Neural cell (in vitro differentiated cells): ENCODE data around the gene SNX14.

Experiments
- EP300 ChIP-seq: fragments of 450-650 bp; conservative IDR thresholded peaks from 2 replicates; pipeline ENCODE4 v1.6.1; 2014; ENCODE audit warnings: antibody characterized with exemption, mild to moderate bottlenecking, moderate library complexity; ENCODE audit not compliant: poor library complexity, severe bottlenecking
- EZH2 ChIP-seq: fragments of 200-600, 300-800 bp; shearing (Covaris generic), sonication (generic); IDR thresholded peaks from 2 replicates; pipeline ENCODE4 v1.6.1; 2014; ENCODE audit warnings: antibody characterized with exemption, low read length, borderline replicate concordance, mild to moderate bottlenecking; ENCODE audit not compliant: insufficient read depth, poor library complexity, severe bottlenecking
- MXI1 ChIP-seq: fragments of 450-650 bp; conservative IDR thresholded peaks from 2 replicates; pipeline ENCODE4 v1.6.1; 2014; ENCODE audit warnings: antibody characterized with exemption, mild to moderate bottlenecking; ENCODE audit not compliant: poor library complexity, severe bottlenecking
- POLR2AphosphoS5 ChIP-seq: IDR thresholded peaks from 2 replicates; pipeline ENCODE4 v1.6.1; 2012
- RAD21 ChIP-seq: fragments of 450-650 bp; conservative IDR thresholded peaks from 2 replicates; pipeline ENCODE4 v1.6.1; 2014; ENCODE audit warnings: antibody characterized with exemption, mild to moderate bottlenecking, moderate library complexity
- SMC3 ChIP-seq: fragments of 450-650 bp; conservative IDR thresholded peaks from 2 replicates; pipeline ENCODE4 v1.6.1; 2014; ENCODE audit warnings: antibody characterized with exemption, mild to moderate bottlenecking, moderate library complexity; ENCODE audit not compliant: poor library complexity
- TAF1 ChIP-seq: IDR thresholded peaks from 2 replicates; pipeline ENCODE4 v1.6.1; 2012; ENCODE audit warnings: low read depth
- TF ChIP-seq, protein P1 (sequence below): fragments of 450-650 bp; IDR thresholded peaks from 2 replicates; pipeline ENCODE4 v1.5.1; 2014; ENCODE audit warnings: antibody characterized with exemption, mild to moderate bottlenecking, moderate library complexity; ENCODE audit not compliant: poor library complexity, severe bottlenecking
- TF ChIP-seq, protein P2 (sequence below): IDR thresholded peaks from 2 replicates; pipeline ENCODE4 v1.6.1; 2012; ENCODE audit warnings: borderline replicate concordance

- TF ChIP-seq, protein P1, sequence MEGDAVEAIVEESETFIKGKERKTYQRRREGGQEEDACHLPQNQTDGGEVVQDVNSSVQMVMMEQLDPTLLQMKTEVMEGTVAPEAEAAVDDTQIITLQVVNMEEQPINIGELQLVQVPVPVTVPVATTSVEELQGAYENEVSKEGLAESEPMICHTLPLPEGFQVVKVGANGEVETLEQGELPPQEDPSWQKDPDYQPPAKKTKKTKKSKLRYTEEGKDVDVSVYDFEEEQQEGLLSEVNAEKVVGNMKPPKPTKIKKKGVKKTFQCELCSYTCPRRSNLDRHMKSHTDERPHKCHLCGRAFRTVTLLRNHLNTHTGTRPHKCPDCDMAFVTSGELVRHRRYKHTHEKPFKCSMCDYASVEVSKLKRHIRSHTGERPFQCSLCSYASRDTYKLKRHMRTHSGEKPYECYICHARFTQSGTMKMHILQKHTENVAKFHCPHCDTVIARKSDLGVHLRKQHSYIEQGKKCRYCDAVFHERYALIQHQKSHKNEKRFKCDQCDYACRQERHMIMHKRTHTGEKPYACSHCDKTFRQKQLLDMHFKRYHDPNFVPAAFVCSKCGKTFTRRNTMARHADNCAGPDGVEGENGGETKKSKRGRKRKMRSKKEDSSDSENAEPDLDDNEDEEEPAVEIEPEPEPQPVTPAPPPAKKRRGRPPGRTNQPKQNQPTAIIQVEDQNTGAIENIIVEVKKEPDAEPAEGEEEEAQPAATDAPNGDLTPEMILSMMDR: no peak
- TF ChIP-seq EZH2 (no peak), TAF1 (no peak), POLR2AphosphoS5 (no peak), RAD21 (no peak), MXI1 (no peak), SMC3 (no peak), EP300 (no peak)
- TF ChIP-seq, protein P2, sequence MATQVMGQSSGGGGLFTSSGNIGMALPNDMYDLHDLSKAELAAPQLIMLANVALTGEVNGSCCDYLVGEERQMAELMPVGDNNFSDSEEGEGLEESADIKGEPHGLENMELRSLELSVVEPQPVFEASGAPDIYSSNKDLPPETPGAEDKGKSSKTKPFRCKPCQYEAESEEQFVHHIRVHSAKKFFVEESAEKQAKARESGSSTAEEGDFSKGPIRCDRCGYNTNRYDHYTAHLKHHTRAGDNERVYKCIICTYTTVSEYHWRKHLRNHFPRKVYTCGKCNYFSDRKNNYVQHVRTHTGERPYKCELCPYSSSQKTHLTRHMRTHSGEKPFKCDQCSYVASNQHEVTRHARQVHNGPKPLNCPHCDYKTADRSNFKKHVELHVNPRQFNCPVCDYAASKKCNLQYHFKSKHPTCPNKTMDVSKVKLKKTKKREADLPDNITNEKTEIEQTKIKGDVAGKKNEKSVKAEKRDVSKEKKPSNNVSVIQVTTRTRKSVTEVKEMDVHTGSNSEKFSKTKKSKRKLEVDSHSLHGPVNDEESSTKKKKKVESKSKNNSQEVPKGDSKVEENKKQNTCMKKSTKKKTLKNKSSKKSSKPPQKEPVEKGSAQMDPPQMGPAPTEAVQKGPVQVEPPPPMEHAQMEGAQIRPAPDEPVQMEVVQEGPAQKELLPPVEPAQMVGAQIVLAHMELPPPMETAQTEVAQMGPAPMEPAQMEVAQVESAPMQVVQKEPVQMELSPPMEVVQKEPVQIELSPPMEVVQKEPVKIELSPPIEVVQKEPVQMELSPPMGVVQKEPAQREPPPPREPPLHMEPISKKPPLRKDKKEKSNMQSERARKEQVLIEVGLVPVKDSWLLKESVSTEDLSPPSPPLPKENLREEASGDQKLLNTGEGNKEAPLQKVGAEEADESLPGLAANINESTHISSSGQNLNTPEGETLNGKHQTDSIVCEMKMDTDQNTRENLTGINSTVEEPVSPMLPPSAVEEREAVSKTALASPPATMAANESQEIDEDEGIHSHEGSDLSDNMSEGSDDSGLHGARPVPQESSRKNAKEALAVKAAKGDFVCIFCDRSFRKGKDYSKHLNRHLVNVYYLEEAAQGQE: no peak
Observed at GRCh38 chr6:85614780-85615179, 21.1 kb upstream of the SNX14 start.
